Measurements from ENCODE around the gene VAPB. TPM values are rescaled to one million over a fixed set of nuclear protein-coding genes. Genes with fewer than 3 reads are reported as not detected.

VAPB gene
- total RNA-seq, 1 experiment from 2014 or later: 65.1 TPM

- H4K8ac ChIP-seq (replicated peaks; ENCODE audit: insufficient read length, low read depth, low read length): no peak overlapping the region
- no peak overlapping the region for H2BK5ac ChIP-seq (ENCODE audit: insufficient read length, low read length)
- no peak overlapping the region for H3K18ac ChIP-seq (ENCODE audit: insufficient read length, low read depth, low read length)
- H3K4me1 ChIP-seq (ENCODE audit: insufficient read depth, low read length): no peaks in the 10 kb centered on the region
- Mint-ChIP-seq H3K27me3 (ENCODE audit: low read depth) (peaks cover 13% of the 10 kb centered on the region), H3K9me3 (peaks cover 12 to 29% of the 10 kb centered on the region in 2 experiments; a peak in 4 of 5 replicates), H3K4me1 (no peaks in the 10 kb centered on the region), H3K4me3 (no peak overlapping the region), H3K36me3 (ENCODE audit: insufficient read depth in 1 of 3, low read depth in 3 of 3) (peaks cover 4 to 18% (median 10%) of the 10 kb centered on the region in 3 experiments), H3K27ac (0 out of 7 replicates have a peak overlapping the region, but pooled peaks of 1 of the 3 experiments have one; percentile 63)
- no peak overlapping the region for H2BK12ac ChIP-seq (ENCODE audit: insufficient read length, low read depth, low read length)
- no peak overlapping the region for H3T11ph ChIP-seq (ENCODE audit: low read length)
- no peak overlapping the region for H2AFZ ChIP-seq (ENCODE audit: low read length)
- H3K56ac ChIP-seq (ENCODE audit: insufficient read length, low read depth, low read length): no peak overlapping the region
- peak; percentile 5 for DNase-seq
- no peak overlapping the region for H4K91ac ChIP-seq (ENCODE audit: insufficient read length, low read depth, low read length)
- H3K79me2 ChIP-seq (ENCODE audit: insufficient read depth, low read length): no peaks in the 10 kb centered on the region
- TF ChIP-seq CTCF (conservative IDR thresholded peaks at IDR 0.05): no peak
- no peaks in the 10 kb centered on the region for H4K20me1 ChIP-seq (ENCODE audit: control insufficient read depth, insufficient read depth, insufficient read length)
- no peaks in the 10 kb centered on the region for H3K23me2 ChIP-seq (ENCODE audit: insufficient read length, low read depth, low read length, poor library complexity, severe bottlenecking)
- peaks cover 6% of the 10 kb centered on the region for H3K9me3 ChIP-seq (ENCODE audit: control insufficient read depth, low read depth, low read length)
- H3K4me2 ChIP-seq (ENCODE audit: insufficient read depth, insufficient read length, low read length): no peak overlapping the region
- H2BK15ac ChIP-seq (ENCODE audit: low read depth, low read length): no peak overlapping the region
- WGBS (ENCODE audit: extremely low coverage, insufficient read length, low lambda C conversion rate): no CpG with 5 or more reads among the region's 7 CpGs
- no peak overlapping the region for H3K23ac ChIP-seq (ENCODE audit: insufficient read length, low read depth, low read length)
- H3K79me1 ChIP-seq (ENCODE audit: insufficient read depth, low read depth, low read length, poor library complexity, severe bottlenecking): no peaks in the 10 kb centered on the region
- H2BK20ac ChIP-seq (ENCODE audit: low read depth, low read length, poor library complexity, severe bottlenecking): no peak overlapping the region
- no peak overlapping the region for H3K4ac ChIP-seq (ENCODE audit: low read depth, low read length)
- no peaks in the 10 kb centered on the region for H3K27me3 ChIP-seq (ENCODE audit: insufficient read depth, low read length)
- no peak overlapping the region for H2AK5ac ChIP-seq (ENCODE audit: insufficient read length, low read length)
- no peak overlapping the region for H3K14ac ChIP-seq (ENCODE audit: insufficient read depth, low read length)
- no peak overlapping the region for H2BK120ac ChIP-seq (ENCODE audit: low read depth, low read length, poor library complexity, severe bottlenecking)
- H3K9ac ChIP-seq (ENCODE audit: extremely low read depth, insufficient read length, low read length): no peak overlapping the region
- H3K27ac ChIP-seq (ENCODE audit: insufficient read length, low read depth, low read length): no peak overlapping the region
- no peak overlapping the region for H4K5ac ChIP-seq (ENCODE audit: insufficient read length, low read depth, low read length)
Observed at GRCh38 chr20:58500256-58500655, 111.2 kb downstream of the VAPB start.

Other genes starting within 250 kb of the VAPB start
- gene ANKRD60, start 160.6 kb upstream of the VAPB start, total RNA-seq (2021): not detected in 2 replicates
- gene RAB22A, start 79.5 kb upstream of the VAPB start, total RNA-seq (2021): 5.7 and 6.3 TPM in 2 replicates
- gene APCDD1L, start 126.2 kb downstream of the VAPB start, total RNA-seq (2021): 0.68 and 1.1 TPM in 2 replicates